Measurements from ENCODE around the gene RANBP1. TPM values are rescaled to one million over a fixed set of nuclear protein-coding genes. Genes with fewer than 3 reads are reported as not detected.

Gene RANBP1
- total RNA-seq, 1 experiment from 2014 or later = 522 TPM

- WGBS (ENCODE audit: extremely low coverage, insufficient read length, low lambda C conversion rate) = no CpG with 5 or more reads among the region's 16 CpGs
- H4K20me1 ChIP-seq (ENCODE audit: control insufficient read depth, insufficient read depth, insufficient read length) = no peaks in the 10 kb centered on the region
- H3K9me3 Mint-ChIP-seq = no peaks in the 10 kb centered on the region
Measured at GRCh38 chr22:20091690-20092476, 24.0 kb upstream of the RANBP1 start.

More at GRCh38 chr22:20091690-20092476, 24.0 kb upstream of the RANBP1 start:
- no peak overlapping the region for H4K91ac ChIP-seq (ENCODE audit: insufficient read length, low read depth, low read length)
- H3K9me3 ChIP-seq (ENCODE audit: control insufficient read depth, low read depth, low read length) = no peaks in the 10 kb centered on the region
- H3K4me3 Mint-ChIP-seq = no peak overlapping the region; a peak in 1 of 5 replicates
- no peak for TF ChIP-seq CTCF (conservative IDR thresholded peaks at IDR 0.05)
- H3K79me2 ChIP-seq (ENCODE audit: insufficient read depth, low read length) = 0 out of 2 replicates have a peak, but pooled peaks cover 3% of the 10 kb centered on the region
- no peak overlapping the region for H2BK120ac ChIP-seq (ENCODE audit: low read depth, low read length, poor library complexity, severe bottlenecking)
- no peak overlapping the region for H2BK12ac ChIP-seq (ENCODE audit: insufficient read length, low read depth, low read length)
- no peak overlapping the region for H3T11ph ChIP-seq (ENCODE audit: low read length)
- H3K79me1 ChIP-seq (ENCODE audit: insufficient read depth, low read depth, low read length, poor library complexity, severe bottlenecking) = peaks cover 4% of the 10 kb centered on the region
- no peak for DNase-seq
- H3K14ac ChIP-seq (ENCODE audit: insufficient read depth, low read length) = no peak overlapping the region
- no peaks in the 10 kb centered on the region for H3K23me2 ChIP-seq (ENCODE audit: insufficient read length, low read depth, low read length, poor library complexity, severe bottlenecking)
- no peak overlapping the region for H3K23ac ChIP-seq (ENCODE audit: insufficient read length, low read depth, low read length)
- H3K4me1 Mint-ChIP-seq = no peaks in the 10 kb centered on the region
- no peaks in the 10 kb centered on the region for H3K4me1 ChIP-seq (ENCODE audit: insufficient read depth, low read length)
- peaks cover 81 to 100% (median 99%) of the 10 kb centered on the region in 3 experiments for H3K36me3 Mint-ChIP-seq (ENCODE audit: insufficient read depth in 1 of 3, low read depth in 3 of 3)
- no peak overlapping the region for H4K8ac ChIP-seq (replicated peaks; ENCODE audit: insufficient read length, low read depth, low read length)
- no peak overlapping the region for H2BK5ac ChIP-seq (ENCODE audit: insufficient read length, low read length)
- H3K18ac ChIP-seq (ENCODE audit: insufficient read length, low read depth, low read length) = no peak overlapping the region
- no peaks in the 10 kb centered on the region for H3K27me3 ChIP-seq (ENCODE audit: insufficient read depth, low read length)
- H2AK5ac ChIP-seq (ENCODE audit: insufficient read length, low read length) = no peak overlapping the region
- H3K27ac ChIP-seq (ENCODE audit: insufficient read length, low read depth, low read length) = no peak overlapping the region
- H3K9ac ChIP-seq (ENCODE audit: extremely low read depth, insufficient read length, low read length) = no peak overlapping the region
- H3K27ac Mint-ChIP-seq = 0 out of 7 replicates have a peak overlapping the region, but pooled peaks of 1 of the 3 experiments have one; percentile 53
- no peaks in the 10 kb centered on the region; the same call in 1 of the 2 replicates for H3K27me3 Mint-ChIP-seq (ENCODE audit: low read depth)
- no peak overlapping the region for H2AFZ ChIP-seq (ENCODE audit: low read length)
- H3K56ac ChIP-seq (ENCODE audit: insufficient read length, low read depth, low read length) = no peak overlapping the region
- no peak overlapping the region for H2BK15ac ChIP-seq (ENCODE audit: low read depth, low read length)
- H3K4ac ChIP-seq (ENCODE audit: low read depth, low read length) = no peak overlapping the region
- H3K4me2 ChIP-seq (ENCODE audit: insufficient read depth, insufficient read length, low read length) = no peak overlapping the region
- H4K5ac ChIP-seq (ENCODE audit: insufficient read length, low read depth, low read length) = no peak overlapping the region
- H2BK20ac ChIP-seq (ENCODE audit: low read depth, low read length, poor library complexity, severe bottlenecking) = no peak overlapping the region

Data from H9 (cell line).